HAP-1 (cell line): ENCODE results near the gene SNU13.
"Not testable (repeated sequence)": the region's sequence is repeated elsewhere in the genome, so short reads cannot be mapped to it uniquely, and the experiment has no call there.

Experiments
- DNase-seq, 2 experiments: peaks; one replicate each; pipeline ENCODE4 v3.0.0-alpha.2; 2016 to 2020; ENCODE audit warnings: low spot score in 2 of 2
- H3K27me3 ChIP-seq: fragments of 250-450 bp; sonication (Bioruptor Pico); 2 replicates; pipeline ENCODE4 v1.5.1; 2020; ENCODE audit warnings: low read depth, mild to moderate bottlenecking, moderate library complexity
- H3K36me3 ChIP-seq: fragments of 250-450 bp; sonication (Bioruptor Pico); replicated peaks from 2 replicates; pipeline ENCODE4 v1.5.1; 2020; ENCODE audit warnings: mild to moderate bottlenecking
- H3K4me1 ChIP-seq: fragments of 250-450 bp; sonication (Bioruptor Pico); 2 replicates; pipeline ENCODE4 v1.5.1; 2020; ENCODE audit warnings: mild to moderate bottlenecking
- H3K4me3 ChIP-seq: fragments of 250-450 bp; sonication (Bioruptor Pico); 2 replicates; pipeline ENCODE4 v1.5.1; 2020; ENCODE audit warnings: mild to moderate bottlenecking, moderate library complexity
- H3K9me3 ChIP-seq: fragments of 250-450 bp; sonication (Bioruptor Pico); 2 replicates; pipeline ENCODE4 v1.5.1; 2020; ENCODE audit warnings: mild to moderate bottlenecking, moderate library complexity
- in situ Hi-C: fragments of 300-500 bp; cut with MboI; formaldehyde crosslinking; loops from 3 replicates; pipeline ENCODE4 v1.14.3; 2020; ENCODE audit warnings: low sequenced_read_pairs, inconsistent platforms, mixed read lengths

SNU13 gene

DNA sequence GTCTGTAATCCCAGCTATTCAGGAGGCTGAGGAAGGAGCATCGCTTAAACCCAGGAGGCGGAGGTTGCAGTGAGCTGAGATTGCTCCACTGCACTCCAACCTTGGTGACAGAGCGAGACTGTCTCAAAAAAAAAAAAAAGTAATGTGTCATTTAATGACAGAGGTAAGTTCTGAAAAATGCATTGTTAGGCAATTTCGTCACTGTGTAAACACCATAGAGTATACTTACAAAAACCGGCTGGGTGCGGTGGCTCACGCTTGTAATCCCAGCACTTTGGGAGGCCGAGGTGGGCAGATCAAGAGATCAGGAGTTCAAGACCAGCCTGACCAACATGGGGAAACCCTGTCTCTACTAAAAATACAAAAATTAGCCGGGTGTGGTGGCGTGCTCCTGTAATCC, 16.6 kb downstream of the SNU13 start:
- DNase-seq, H3K4me3 ChIP-seq, H3K4me1 ChIP-seq, H3K27me3 ChIP-seq, H3K9me3 ChIP-seq, in situ Hi-C loops: not testable (repeated sequence)
- peaks cover 29% of the 10 kb centered on the region for H3K36me3 ChIP-seq

DNA sequence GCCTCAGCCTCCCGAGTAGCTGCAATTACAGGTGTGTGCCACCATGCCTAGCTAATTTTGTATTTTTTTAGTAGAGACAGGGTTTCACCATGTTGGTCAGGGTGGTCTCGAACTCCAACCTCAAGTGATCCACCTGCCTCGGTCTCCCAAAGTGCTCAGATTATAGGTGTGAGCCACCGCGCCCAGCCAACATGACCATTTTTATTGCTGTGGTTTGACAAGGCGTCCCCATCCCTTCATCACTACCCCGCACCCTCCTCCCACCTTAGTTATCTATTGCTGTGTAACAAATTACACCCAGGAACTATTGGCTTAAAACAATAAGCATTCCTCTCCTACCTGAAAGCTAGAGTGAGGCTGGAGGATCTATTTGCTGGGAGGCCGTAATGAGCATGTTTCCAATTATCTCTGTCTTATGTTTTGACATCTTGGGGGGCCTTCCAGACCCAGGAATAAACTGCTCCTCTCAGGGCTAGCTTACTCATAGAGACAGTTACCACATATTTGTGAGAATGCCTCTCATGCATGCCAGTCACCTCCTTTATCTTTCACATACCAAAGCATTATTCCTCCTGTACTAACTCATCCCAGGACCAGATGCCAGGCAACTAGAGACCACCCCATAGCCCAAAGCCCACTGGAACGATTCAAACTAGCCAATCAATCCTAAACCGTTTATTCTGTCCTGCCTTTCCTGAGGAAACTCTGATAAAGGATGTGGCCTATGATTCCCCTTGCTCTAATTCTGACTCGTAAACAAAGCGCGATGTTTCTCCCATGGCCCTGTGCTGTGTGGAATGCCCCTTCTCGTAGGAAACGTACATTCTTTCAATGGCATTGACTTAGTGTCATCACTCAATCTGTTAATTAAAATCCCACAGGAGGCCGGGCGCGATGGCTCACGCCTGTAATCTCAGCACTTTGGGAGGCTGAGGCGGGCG, 19.4 kb downstream of the SNU13 start:
- Histone ChIP-seq H3K4me3 (no peak overlapping the region), H3K27me3 (no peaks in the 10 kb centered on the region), H3K4me1 (peaks cover 15% of the 10 kb centered on the region), H3K9me3 (no peaks in the 10 kb centered on the region), H3K36me3 (peaks cover 28% of the 10 kb centered on the region)
- no peak for DNase-seq
- in situ Hi-C loops: no loop called here

DNA sequence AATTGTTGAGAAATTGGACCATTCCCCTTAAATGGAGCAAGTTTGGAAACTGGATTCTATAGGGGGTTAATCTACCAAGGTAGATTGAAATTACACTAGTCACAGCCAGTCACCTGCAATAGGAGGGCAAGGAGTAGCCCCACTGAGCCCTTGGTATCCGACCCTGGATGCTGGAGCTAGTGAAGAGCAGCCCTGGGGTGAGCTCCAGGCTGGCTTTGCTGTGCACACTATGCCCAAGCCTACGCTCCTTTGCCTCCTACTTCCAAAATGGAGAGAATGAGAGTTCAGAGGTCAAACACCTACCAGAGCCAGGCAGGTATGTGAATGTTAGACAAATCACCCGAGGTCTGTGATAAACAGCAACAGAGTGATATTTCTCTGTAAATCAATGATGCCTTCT, 23.7 kb downstream of the SNU13 start:
- in situ Hi-C loops: no loop called here
- Histone ChIP-seq H3K36me3 (peaks cover 55% of the 10 kb centered on the region), H3K9me3 (no peaks in the 10 kb centered on the region)

DNA sequence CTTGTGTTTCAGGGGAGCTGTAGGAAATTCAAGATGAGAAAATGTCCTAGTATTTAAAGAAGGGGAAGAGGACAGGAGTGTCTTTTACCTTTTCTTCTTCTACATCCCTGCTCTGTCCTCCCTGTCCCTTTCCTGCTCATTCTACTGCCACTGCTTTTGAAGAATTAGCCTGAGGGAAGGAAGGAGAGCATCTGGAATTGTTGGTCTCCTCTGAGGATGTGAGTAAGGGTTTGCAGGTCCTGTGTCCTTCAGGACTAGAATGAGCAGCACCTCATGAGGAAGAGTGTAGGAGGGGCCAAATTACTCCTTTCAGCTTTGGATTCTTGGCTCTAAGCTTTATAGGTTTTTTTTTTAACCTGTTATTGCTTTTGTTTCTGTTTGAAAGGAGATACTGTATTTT, 24.2 kb downstream of the SNU13 start:
- in situ Hi-C loops: no loop called here
- Histone ChIP-seq H3K4me3 (no peak overlapping the region), H3K9me3 (no peaks in the 10 kb centered on the region), H3K36me3 (peaks cover 60% of the 10 kb centered on the region), H3K27me3 (no peaks in the 10 kb centered on the region), H3K4me1 (peaks cover 15% of the 10 kb centered on the region)
- DNase-seq: no peak

More for the DNA sequence above, 23.7 kb downstream of the SNU13 start:
- H3K4me1 ChIP-seq: peaks cover 15% of the 10 kb centered on the region
- H3K4me3 ChIP-seq: no peak overlapping the region
- no peaks in the 10 kb centered on the region for H3K27me3 ChIP-seq
- no peak for DNase-seq

DNA sequence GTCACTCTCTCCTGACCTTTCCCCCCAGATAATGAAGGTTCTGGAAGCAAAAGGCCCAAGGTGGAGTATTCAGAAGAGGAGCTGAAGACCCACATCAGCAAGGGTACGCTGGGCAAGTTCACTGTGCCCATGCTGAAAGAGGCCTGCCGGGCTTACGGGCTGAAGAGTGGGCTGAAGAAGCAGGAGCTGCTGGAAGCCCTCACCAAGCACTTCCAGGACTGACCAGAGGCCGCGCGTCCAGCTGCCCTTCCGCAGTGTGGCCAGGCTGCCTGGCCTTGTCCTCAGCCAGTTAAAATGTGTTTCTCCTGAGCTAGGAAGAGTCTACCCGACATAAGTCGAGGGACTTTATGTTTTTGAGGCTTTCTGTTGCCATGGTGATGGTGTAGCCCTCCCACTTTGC, 25.1 kb downstream of the SNU13 start:
- H3K4me3 ChIP-seq, DNase-seq, H3K27me3 ChIP-seq, H3K9me3 ChIP-seq, in situ Hi-C loops: not testable (repeated sequence)
- H3K36me3 ChIP-seq: peaks cover 69% of the 10 kb centered on the region
- H3K4me1 ChIP-seq: peaks cover 15% of the 10 kb centered on the region

DNA sequence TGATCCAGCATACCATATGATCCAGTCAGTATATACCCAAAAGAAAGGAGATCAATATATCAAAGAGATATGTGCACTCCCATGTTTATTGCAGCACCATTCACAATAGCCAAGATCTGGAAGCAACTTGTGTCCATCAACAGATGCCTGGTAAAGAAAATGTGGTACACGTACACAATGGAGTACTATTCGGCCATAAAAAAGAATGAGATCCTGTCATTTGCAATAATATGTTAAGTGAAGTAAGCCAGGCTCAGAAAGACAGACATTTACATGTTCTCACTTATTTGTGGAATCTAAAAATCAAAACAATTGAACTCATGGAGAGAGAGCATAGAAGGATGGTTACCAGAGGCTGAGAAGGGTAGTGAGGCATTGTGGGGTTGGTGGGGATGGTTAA, 27.0 kb downstream of the SNU13 start:
- no peak for DNase-seq
- H3K36me3 ChIP-seq: peaks cover 86% of the 10 kb centered on the region
- no peaks in the 10 kb centered on the region for H3K27me3 ChIP-seq
- no peak overlapping the region for H3K4me3 ChIP-seq
- H3K4me1 ChIP-seq: peaks cover 4% of the 10 kb centered on the region
- H3K9me3 ChIP-seq: no peaks in the 10 kb centered on the region
- in situ Hi-C loops: no loop called here

DNA sequence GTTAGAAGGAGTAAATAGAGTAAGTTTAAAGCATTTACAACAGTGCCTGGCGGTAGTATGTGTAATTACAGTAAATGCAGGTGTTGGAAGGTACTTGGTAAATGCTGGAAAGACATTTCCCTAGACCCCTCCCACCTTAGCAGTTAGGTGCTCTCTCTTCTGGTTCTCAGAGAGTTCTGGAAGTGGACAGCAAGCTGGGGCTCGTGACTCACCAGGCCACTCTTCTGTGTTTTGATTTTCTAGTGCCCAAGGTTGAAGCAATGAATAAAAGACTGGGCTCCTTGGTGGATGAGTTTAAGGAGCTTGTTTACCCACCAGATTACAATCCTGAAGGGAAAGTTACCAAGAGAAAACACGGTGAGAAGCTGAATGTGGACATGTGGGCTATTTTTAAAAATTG, 27.6 kb downstream of the SNU13 start:
- H3K4me3 ChIP-seq: no peak overlapping the region
- H3K9me3 ChIP-seq: no peaks in the 10 kb centered on the region
- peaks cover 90% of the 10 kb centered on the region for H3K36me3 ChIP-seq
- no peaks in the 10 kb centered on the region for H3K4me1 ChIP-seq
- no peaks in the 10 kb centered on the region for H3K27me3 ChIP-seq
- DNase-seq: no peak
- in situ Hi-C loops: no loop called here

DNA sequence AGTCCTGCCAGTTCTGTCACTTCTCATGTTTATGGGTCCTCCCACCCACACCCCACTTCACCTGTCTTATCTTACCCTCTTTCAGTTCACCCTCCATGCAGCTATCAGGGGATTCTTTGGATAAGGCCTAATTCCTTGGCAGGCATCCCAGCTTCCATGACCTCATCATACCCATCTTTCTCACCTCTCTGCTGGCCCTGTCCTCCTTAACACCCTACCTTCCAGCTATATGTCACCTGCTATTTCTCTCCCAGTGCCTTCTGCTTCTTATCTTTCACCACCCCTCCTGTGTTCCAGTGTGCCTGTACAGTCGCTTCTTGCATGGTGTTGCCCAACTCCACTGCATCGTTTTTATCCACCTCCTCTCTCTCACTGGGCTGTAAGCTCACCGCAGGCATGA, 28.3 kb downstream of the SNU13 start:
- no peaks in the 10 kb centered on the region for H3K9me3 ChIP-seq
- in situ Hi-C loops: no loop called here
- no peaks in the 10 kb centered on the region for H3K27me3 ChIP-seq
- H3K4me1 ChIP-seq: no peaks in the 10 kb centered on the region
- peaks cover 93% of the 10 kb centered on the region for H3K36me3 ChIP-seq
- no peak for DNase-seq
- H3K4me3 ChIP-seq: no peak overlapping the region

DNA sequence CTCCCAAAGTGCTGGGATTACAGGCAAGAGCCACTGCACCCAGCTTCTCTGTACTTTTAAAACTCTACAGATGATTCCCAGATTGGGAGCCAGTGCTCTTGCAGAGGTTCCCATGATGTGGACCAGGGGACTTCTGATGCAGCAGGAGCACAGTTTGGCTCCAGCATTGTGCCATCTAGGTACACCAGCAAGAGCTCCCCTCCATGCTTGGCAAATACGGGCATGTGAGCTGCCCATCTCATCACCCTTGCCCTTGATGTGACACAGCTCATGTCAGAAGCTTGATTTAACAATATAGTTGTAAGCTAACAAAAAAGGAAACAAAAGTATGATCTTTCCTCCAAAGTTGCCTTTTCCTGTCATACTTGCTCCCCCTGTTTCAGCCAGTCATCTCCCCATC, 28.7 kb downstream of the SNU13 start:
- Histone ChIP-seq H3K4me3 (no peak overlapping the region), H3K9me3 (no peaks in the 10 kb centered on the region), H3K4me1 (no peaks in the 10 kb centered on the region), H3K36me3 (peaks cover 93% of the 10 kb centered on the region), H3K27me3 (no peaks in the 10 kb centered on the region)
- no peak for DNase-seq
- in situ Hi-C loops: no loop called here

DNA sequence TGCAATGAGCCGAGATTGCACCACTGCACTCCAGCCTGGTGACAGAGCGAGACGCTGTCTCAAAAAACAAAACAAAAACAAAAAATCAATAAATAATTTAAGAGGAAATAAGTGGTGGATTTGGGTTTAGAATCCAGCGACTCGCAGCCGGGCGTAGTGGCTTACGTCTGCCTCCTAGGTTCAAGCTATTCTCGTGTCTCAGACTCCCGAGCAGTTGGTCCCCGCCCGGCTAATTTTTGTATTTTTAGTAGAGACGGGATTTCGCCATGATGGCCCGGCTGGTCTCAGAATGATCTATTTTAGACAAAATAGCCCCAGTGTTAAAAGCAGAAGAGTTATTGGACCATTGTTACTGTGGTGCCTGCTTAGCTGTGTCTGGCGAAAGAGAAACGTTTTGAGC, 29.8 kb downstream of the SNU13 start:
- in situ Hi-C loops: no loop called here
- peaks cover 93% of the 10 kb centered on the region for H3K36me3 ChIP-seq
- H3K27me3 ChIP-seq: no peaks in the 10 kb centered on the region
- H3K4me1 ChIP-seq: no peaks in the 10 kb centered on the region
- DNase-seq: no peak
- H3K9me3 ChIP-seq: no peaks in the 10 kb centered on the region
- no peak overlapping the region for H3K4me3 ChIP-seq

DNA sequence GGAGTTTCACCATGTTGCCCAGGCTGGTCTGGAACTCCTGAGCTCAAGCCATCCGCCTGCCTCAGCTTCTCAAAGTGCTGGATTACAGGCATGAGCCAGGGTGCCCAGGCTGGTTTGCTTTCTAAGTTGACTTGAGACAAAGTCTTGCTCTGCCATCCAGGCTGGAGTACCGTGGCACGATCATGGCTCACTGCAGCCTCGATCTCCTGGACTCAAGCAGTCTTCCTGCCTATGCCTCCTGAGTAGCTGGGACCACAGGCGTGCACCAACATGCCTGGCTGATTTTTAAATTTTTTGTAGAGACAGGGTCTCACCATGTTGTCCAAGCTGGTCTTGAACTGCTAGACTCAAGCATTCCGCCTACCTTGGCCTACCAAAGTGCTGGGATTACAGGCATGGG, 31.0 kb downstream of the SNU13 start:
- H3K4me3 ChIP-seq: no peak overlapping the region
- no peak for DNase-seq
- in situ Hi-C loops: no loop called here
- no peaks in the 10 kb centered on the region for H3K27me3 ChIP-seq
- no peaks in the 10 kb centered on the region for H3K9me3 ChIP-seq
- H3K4me1 ChIP-seq: no peaks in the 10 kb centered on the region
- peaks cover 93% of the 10 kb centered on the region for H3K36me3 ChIP-seq

DNA sequence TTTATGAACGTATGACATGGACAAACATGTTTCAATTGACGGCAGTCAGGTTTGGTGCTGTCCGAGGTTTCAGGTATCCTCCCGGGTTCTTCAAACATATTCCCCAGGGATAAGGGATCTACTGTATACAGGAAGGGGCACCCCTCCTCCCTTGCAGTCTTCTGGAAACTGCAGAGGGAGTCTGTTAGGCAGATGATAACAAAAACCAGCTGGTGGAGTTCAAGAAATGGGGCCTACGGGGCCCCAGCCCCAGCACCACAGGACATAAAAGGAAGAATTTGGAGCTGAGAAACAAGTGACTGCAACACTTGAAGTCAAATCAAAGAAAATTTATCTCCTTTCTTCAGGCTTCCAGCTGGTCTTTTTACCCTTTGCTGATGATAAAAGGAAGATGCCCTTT, 32.1 kb downstream of the SNU13 start:
- no peaks in the 10 kb centered on the region for H3K27me3 ChIP-seq
- no peaks in the 10 kb centered on the region for H3K4me1 ChIP-seq
- no peaks in the 10 kb centered on the region for H3K9me3 ChIP-seq
- no peak overlapping the region for H3K4me3 ChIP-seq
- DNase-seq: no peak
- H3K36me3 ChIP-seq: peaks cover 93% of the 10 kb centered on the region
- in situ Hi-C loops: no loop called here

DNA sequence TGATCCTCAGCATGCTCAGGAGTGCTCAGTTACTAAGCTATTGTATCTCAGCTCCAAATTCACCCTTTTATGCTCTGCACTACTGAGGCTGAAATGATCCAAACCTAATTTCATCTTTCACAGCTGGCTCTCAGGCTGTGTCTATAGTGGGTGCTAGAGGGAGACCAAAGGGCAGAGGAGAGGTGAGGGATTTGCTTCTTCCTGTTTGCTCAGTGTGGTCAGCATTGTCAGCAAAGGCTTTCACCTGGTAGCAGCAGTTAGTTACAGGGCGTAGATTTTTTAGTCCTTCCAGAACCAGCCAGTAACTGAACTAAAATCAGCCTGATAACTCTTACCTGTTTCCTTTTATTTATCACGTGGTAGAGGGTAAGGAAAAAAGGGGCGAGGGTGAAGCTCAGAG, 34.3 kb downstream of the SNU13 start:
- H3K36me3 ChIP-seq: peaks cover 90% of the 10 kb centered on the region
- no peaks in the 10 kb centered on the region for H3K9me3 ChIP-seq
- no peaks in the 10 kb centered on the region for H3K4me1 ChIP-seq
- no peak for DNase-seq
- H3K27me3 ChIP-seq: no peaks in the 10 kb centered on the region
- H3K4me3 ChIP-seq: no peak overlapping the region
- in situ Hi-C loops: no loop called here

DNA sequence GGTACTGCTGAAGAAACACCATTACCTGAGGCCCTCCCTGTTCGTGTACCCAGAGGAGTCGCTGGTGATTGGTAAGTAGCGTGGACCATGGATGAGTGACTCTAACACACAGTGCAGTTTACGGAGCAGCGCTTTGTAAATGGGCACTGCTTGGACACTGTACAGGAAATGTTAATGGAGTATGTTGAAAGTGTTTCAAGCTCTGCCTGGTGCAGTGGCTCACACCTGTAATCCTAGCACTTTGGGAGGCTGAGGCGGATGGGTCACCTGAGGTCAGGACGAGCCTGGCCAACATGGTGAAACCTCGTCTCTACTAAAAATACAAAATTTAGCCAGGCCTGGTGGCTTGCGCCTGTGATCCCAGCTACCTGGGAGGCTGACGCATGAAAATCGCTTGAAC, 37.8 kb downstream of the SNU13 start:
- H3K9me3 ChIP-seq: no peaks in the 10 kb centered on the region
- DNase-seq: no peak
- H3K4me3 ChIP-seq: no peak overlapping the region
- no peaks in the 10 kb centered on the region for H3K27me3 ChIP-seq
- H3K4me1 ChIP-seq: no peaks in the 10 kb centered on the region
- peaks cover 91% of the 10 kb centered on the region for H3K36me3 ChIP-seq
- in situ Hi-C loops: no loop called here

DNA sequence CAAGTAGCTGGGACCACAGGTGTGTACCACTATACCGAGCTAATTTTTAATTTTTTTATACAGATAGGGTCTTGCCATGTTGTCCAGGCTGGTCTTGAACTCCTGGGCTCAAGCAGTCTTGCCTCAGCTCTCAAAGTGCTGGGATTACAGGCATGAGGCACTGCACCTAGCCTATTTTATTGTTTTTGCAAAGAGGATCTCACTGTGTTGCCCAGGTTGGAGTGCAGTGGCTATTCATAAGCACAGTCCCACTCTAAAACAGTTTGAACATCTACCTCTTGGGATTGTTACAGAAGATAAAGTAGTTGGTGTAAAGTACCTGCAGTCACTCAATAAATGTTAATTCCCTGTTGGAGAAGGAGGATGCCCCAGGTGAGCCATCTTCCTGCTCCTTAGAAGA, 38.4 kb downstream of the SNU13 start:
- in situ Hi-C loops: no loop called here
- Histone ChIP-seq H3K9me3 (no peaks in the 10 kb centered on the region), H3K36me3 (peaks cover 91% of the 10 kb centered on the region), H3K4me1 (no peaks in the 10 kb centered on the region), H3K27me3 (no peaks in the 10 kb centered on the region), H3K4me3 (no peak overlapping the region)
- DNase-seq: no peak
